GM19397 (cell line): Measurements from ENCODE around the gene C11orf58.

ENCODE experiments used
- ATAC-seq: cut with Tn5 transposase; IDR thresholded peaks from one replicate; pipeline ENCODE4 v1.9.1; 2021; ENCODE audit warnings: mild to moderate bottlenecking, moderate library complexity; ENCODE audit not compliant: unreplicated experiment

Gene C11orf58

GRCh38 chr11:16767137-16767536 lies 28.7 kb downstream of the C11orf58 start:
- ATAC-seq = no peak

GRCh38 chr11:16767957-16768356 lies 29.5 kb downstream of the C11orf58 start:
- ATAC-seq = no peak

- ATAC-seq = no peak
Observed at GRCh38 chr11:16769386-16769785, 30.9 kb downstream of the C11orf58 start.

GRCh38 chr11:16770016-16770415 lies 31.6 kb downstream of the C11orf58 start:
- no peak for ATAC-seq

- no peak for ATAC-seq
Observed at GRCh38 chr11:16771350-16772140, 33.1 kb downstream of the C11orf58 start.

GRCh38 chr11:16772141-16772512 lies 33.7 kb downstream of the C11orf58 start:
- no peak for ATAC-seq

- ATAC-seq = no peak
Observed at GRCh38 chr11:16773981-16774935, 35.8 kb downstream of the C11orf58 start.

GRCh38 chr11:16774936-16775613 lies 36.6 kb downstream of the C11orf58 start:
- no peak for ATAC-seq

GRCh38 chr11:16775614-16776283 lies 37.3 kb downstream of the C11orf58 start:
- no peak for ATAC-seq

GRCh38 chr11:16776711-16777612 lies 38.5 kb downstream of the C11orf58 start:
- no peak for ATAC-seq

GRCh38 chr11:16777613-16777975 lies 39.1 kb downstream of the C11orf58 start:
- ATAC-seq = no peak

GRCh38 chr11:16778286-16778685 lies 39.8 kb downstream of the C11orf58 start:
- ATAC-seq = no peak

GRCh38 chr11:16778876-16779275 lies 40.4 kb downstream of the C11orf58 start:
- ATAC-seq = no peak

- ATAC-seq = no peak
Observed at GRCh38 chr11:16779436-16779835, 41.0 kb downstream of the C11orf58 start.

GRCh38 chr11:16780146-16780545 lies 41.7 kb downstream of the C11orf58 start:
- ATAC-seq = no peak

GRCh38 chr11:16780698-16781550 lies 42.5 kb downstream of the C11orf58 start:
- no peak for ATAC-seq

GRCh38 chr11:16781936-16782919 lies 43.8 kb downstream of the C11orf58 start:
- ATAC-seq = no peak
